ENCODE measurements around the gene PRRT1.
"Not testable (repeated sequence)": the region's sequence is repeated elsewhere in the genome, so short reads cannot be mapped to it uniquely, and the experiment has no call there.

Gene PRRT1

DNA sequence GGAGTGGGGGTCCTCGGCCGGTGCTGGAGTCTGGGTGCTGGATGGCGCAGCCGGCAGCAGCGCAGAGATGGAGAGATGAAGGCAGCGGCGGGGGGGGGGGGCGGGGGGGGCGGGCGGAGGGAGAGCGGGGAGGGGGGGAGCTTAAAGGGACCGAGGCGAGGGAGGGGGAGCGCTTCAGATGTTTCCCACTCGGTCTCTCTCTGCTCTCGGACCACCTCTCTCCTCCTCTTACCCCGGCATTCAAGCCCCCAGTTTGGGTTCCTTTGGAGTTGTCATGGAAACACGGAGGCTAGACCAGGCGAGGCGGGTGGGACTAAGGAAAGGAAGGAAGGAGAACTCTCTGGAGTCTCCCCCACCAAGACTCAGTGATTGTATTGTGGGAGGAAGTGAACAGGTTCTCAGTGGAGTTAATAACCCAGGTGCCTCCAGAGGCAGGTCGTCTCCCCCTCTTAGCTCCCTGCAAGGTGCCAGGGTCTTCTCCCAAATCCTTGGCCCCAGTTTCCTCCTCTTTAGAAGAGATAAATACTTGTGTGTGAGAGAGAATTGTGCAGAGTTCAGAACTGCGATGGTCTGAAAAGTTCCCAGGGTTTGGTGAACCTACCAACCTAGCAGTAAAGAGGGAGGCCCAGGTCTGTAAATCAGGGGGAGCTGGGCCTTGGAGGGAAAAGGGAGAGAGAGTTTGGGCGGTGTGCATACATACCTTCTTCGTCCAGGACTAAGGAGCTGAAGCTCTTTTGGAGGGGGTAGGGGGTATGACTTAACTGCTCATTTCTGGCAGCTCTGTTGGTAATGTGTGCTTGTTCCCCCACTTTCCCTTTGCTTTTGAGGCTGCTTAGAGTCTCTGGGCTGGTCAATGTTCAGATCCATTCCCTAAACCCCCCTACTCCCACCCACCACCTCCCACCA, at the start of gene PRRT1:
Gene PRRT1 (minus strand): TSS at position 77 of the 906 bp plus-strand sequence. CDS start 112 bp downstream, outside the sequence.
- peak; percentile 26 for DNase-seq

DNA sequence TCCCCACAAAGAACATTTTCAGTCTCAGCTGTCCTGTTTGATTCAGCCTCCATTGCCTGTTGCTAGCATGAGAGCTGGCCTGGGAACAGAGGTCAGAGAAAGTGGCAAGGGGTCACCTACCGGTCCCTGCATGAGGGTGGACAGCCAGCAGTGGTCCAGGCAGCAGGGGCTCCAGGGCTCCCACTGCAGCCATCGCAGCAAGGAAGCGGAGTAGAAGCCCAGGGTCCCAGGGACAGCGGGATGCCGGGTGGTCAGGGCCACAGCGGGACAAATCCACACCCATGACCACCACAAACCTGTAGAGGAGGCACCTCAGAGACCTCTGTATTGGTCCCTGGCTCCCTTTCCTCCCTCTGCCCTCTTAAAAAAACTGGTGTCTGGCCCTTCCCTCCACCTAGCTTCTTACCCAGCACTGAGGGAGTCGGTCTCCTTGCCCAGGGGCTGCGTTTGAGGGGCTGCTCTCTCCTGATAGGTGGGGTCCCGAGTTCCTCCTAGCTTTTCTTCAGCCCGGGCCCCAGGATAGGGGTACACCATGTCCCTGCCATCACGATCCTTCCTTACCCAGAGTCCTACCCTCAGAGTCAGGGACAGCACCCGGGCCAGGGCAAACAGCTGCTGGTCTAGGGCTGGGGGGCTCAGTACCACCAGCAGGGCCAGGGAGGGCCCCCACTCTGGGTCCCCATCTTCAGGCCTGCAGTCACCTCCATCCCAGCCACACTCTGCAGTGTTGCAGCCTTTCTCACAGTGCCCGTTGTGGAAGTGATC, 49.2 kb upstream of the PRRT1 start:
- no peak for DNase-seq

DNA sequence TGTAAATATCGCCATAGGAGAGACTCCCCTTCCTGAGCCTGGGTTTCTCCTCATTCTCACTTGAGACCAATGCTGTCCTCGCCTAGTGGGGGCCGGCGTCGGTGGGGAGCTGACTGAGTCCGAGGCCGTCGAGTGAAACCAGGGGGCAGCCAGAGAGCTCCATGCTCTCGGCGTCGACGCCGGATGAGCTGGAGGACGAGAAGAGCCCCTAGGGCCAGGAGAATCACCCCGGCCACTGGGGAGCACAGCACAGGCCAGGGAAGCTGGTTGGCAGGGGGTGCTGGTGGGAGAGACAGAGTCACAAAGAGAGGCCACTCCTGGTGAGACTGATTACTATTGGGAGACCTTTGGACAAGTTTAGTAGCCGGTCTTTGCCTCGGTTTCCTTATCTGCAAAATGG, 47.1 kb upstream of the PRRT1 start:
- no peak for DNase-seq

DNA sequence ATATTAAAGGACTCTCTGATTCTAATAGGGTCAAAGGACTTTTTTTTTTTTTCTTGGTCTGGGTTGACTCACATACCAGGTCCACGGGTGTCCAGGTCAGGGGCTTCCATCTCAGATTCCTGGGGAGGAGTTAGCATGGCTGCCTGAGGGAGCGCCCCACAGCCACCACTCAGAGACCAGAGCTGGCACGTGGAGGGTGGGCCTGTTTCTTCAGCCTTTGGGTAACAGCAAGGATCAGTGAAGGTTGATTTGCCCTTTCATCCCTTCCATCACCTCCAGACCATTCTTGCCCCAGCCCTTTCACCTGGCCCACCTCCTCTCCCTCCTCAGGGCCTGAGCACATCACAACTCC, 46.6 kb upstream of the PRRT1 start:
- DNase-seq: no peak

DNA sequence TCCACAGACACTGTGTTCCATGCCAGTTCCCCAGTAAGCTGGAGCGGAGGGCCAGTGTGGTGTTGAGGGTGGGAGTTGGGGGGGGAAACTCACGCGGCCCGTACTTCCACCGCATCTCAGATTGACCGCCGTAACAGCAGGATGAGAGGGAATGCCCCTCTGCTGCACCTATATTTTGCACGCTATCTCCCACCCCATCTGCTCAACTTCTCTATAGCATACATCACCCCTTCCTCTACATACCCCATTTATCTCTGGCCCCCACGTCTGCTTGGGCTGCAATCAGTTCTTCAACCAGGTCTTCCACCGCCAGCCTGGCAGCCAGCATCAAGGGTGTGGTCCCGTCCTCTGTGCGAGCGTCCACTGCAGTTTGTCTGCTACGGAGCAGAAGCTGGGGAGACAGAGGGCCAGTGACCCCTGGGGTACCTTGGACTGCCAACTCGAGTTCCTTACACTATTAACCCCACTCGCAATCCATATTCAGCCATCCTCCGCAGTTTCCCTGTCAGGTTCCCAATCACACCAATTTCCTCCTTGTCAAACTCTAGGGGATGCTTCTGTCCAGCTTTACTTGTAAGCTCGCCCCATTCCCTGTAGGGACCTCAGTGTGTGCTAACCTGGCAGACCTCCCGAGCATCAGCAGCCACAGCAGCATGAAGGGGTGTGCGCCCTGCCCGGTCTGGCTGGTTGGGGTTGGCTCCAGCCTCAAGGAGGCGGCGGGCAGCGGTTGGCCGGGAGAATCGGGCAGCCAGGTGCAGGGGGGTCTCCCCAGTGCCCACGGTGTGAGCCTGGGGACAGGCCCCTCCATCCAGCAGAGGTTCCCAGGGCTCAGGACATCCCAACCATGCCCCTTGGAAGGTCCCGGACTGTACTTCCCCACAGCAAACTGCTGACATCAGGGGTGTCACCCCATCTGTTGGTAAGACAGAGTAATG, 45.2 kb upstream of the PRRT1 start:
- DNase-seq: no peak

DNA sequence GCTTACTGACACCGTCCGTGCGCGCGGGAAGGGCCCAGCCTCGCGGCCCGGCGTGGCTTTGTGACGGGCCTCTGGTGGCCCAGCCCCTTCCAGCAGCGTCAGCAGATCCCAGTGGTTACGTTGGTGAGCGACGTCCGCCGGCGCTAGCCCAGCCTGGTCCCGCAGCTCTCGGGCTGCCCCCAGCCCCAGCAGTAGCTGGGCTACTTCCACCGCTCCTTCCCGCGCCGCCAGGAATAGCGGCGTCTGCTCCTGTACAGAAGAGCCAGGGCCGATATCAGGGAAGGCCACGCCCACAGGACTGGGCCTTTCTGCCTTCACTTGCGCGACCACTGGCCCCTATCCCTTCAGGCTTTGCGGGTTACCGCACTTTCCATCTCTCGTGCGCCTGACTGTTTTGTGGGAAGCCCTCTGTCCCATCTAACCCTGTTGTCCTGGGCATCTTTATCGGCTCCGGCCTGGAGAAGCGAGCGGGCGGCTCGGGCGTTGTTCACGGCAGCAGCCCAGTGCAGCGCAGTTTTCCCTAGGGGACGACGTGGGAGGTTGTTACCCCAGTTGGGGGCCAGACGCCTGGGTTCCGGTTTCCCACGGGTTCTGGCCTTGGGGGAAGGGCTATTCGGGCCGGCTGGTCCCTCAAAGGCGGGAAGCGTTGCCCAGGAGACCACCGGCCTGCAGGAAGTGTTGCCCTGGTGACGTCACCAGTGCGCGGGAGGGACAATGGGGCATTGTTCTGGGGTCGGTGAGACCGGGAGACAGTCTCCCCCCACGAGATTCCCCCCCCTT, 44.4 kb upstream of the PRRT1 start:
- peak; percentile 91 for DNase-seq

DNA sequence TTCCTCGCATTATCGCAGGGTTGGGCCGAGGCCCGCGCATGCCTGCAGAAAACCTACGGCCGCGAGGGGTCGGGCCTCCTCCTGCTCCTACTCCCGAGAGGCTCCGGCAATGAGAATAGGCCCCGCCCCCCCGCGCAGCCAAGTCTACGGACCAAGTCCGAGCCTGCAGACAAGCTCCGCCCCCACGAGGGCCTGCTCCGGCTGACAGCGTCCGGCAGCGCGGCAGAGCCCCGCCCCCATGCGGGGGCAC, 43.8 kb upstream of the PRRT1 start:
- peak; percentile 100 for DNase-seq

DNA sequence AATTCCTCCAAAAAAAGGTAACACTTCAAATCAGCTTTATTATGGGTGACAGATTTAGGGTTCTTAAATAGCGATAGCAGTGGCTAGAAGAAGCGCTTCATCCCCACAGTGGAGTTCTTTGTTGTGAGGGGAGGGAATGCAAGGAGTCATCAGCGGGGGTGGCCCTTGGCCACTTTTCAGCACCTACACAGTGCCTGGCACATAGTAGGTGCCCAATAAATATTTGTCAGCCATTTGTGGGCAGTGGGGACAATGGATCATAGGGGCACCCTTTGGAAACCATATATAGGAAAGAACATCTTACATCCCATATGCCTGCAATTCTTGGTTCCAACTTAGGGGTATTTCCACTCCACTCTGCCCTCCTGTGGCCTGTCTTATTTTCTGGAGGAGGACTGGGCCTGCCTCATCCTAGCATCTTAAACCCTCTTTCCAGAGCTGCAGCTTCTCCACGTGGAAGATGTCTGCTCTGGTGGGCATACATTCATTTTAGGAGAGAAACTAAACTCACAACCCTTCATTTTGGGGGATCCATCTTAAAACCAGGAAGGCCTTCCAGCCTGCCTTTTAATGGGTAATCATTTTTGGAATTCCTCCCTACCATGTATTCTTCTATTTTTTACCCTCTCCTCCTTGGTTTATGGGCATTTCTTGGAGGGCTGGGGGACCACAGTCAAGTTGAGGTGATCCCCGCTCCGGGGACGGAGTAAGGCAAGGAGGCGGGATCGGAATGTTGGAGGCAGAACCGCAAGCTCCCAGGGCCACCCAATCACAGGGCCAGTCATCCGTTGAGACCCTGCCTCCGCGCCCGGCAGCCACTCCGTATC, 43.3 kb upstream of the PRRT1 start:
- DNase-seq: peak; percentile 67

DNA sequence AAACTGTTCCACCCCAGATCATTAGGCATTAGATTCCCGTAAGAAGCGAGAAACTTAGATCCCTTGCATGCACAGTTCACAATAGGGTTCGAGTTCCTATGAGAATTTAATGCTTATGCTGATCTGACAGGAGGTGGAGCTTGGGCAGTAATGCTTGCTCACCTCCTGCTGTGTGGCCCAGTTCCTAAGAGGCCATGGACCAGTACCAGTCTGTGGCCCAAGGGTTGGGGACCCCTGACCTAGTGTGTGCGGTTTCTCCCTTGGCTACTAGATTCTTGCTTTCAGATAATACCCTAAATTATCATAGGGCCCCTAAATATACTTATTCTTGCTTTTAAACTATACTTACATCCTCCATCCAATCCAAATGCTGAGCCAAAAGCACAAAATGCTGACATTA, 42.6 kb upstream of the PRRT1 start:
- DNase-seq: no peak

DNA sequence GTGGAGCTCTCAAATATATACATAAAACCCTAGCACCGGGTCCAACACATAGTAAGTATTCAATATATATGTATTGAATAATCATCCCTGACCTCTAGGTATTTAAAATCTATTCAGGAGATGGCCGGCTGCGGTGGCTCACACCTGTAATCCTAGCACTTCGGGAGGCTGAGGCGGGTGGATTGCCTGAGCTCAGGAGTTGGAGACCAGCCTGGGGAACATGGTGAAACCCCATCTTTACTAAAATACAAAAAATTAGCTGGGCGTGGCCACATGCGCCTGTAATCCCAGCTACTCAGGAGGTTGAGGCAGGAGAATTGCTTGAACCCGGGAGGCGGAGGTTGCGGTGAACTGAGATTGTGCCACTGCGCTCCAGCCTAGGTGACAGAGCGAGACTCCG, 41.4 kb upstream of the PRRT1 start:
- DNase-seq: not testable (repeated sequence)

DNA sequence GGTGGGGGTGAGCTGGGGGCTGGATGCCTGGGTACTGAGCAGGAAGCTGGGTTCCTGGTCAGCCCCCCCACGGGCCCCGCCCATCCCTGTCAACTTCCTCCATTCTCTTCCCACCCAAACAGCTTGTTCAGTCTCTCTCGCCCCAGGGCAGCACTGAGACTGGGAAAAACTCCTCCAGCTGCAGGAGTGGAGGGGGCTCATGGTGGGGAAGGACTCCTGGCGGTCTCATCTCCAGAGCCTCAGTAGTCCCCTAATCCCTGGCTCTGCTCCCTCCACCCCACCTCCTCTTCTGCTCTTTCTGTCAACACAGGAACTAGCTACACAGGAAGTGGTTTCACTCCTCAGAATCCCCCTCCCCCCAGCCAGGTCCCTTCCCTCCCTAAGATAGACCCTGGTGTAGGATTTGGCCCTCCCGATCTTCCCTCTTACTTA, 40.9 kb upstream of the PRRT1 start, which contains the start of gene GPSM3:
Gene GPSM3 (minus strand): TSS at position 36 of the 432 bp plus-strand sequence. CDS start 130 bp downstream, outside the sequence.
- peak; percentile 76 for DNase-seq

DNA sequence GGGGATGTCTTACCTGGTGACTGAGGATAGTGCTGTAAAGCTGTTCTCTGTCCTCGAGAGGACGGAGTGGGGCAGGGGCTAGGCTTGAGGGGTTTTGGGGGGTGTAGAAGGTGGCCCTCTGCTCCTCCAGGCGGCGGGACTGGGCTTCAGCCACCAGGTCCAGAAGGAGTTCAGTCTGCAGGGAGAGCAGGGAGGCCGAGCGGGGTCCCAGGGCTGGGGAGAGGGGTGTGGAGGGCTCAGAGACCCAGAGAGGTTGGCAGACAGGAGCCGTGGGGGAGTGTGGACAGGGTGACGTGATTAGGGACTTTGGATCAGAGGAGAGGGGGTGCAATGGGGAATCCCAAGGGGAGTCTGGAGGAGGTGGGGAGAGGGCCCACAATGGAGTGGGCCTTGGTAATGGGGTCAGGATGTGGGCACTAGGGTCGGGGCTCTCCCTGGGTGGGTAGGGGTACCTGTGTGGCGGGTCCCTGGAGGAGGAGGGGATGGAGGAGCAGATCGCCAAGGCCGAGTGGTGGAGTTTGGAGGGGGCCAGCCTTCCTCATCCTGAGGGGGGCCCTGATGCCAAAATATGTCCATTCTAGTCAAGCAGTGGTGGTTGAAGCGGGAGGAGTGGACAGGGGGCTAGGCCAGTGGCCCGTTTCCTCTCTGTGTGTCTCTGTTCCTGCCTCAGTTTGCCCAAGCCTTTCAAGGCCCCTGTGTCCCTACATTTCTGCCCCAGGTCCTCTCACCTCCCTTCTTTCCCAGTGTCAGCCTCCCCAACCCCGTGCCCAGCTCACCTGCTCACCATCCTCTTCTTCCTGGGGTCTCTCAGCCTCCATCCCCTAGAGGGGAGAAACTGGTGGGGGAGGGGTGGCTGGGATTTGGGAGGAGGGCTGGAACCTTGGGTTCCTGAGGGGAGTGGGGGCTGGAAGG, 40.2 kb upstream of the PRRT1 start:
- DNase-seq: no peak

DNA sequence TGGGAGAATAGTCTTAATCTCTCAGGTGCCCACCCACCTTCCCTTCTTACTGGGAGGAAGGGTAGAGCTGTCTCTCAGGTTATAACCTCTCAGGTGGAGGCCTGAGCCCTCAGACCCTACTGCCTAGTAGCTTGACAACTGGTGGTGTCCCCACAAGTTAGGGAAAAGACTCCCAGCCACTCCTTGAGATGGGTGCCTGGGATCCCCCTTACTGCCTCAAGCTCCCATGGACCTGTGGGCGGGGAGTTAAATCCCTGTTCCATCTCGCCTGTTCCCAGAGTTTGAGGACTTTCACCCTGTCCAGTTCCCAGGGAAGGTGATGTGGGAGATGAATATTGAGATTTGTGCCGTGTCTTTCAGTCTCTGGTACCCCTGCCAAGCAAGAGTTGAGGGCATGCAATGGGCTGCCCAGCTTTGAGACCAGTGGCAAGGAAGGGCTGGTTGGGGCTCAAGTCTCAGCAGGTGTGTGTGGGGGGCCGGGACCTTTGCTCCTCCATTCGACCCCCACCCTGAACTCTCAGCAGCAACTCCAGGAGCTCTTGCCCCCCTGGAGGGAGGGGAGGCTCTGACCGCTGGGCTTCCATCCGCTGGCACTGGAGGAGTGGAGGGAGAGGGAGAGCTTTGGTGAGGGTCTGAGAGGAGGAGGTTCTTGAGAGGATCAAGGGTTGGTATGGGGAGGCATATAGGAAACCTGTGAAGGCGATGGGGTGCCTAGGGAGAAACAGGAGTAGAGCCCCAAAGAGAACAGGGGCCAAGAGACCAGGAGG, 39.4 kb upstream of the PRRT1 start:
- DNase-seq: no peak

DNA sequence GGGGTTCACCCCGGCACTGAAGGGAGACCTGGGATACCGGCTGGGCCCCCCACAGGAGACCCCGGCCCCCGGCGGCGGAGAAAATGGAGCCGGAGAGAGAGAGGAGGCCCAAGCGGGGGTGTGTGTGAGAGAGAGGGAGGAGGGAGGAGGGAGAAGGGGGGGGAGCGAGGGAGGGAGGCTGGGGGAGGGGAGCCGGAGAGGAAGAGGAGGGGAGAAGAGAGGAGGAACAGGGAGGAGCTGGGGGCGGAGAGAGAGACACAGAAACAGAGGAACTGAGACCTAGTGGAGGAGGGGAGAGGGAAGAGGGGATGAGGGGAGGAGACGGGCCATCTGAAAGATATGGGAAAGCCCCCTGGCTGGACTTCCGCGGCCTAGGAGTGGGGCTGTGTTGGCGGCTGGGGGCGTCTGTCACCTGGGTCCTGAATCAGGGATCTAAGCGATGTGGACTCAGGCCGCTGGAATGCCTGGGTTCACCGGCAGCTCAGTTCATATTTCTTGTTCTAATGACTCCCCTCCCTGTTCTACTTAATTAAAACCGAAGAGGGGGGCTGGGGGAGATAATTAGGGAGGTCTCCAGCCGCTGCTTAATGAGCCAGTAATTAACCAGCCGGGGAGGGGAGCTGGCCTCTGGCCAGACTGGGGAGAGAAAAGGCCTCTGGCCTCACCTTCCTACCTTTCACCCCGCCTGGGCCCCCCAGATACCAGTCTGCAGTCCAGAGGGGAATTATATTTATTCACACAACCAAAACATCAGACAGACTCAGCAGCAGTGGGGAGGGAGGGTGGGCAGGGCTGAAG, 38.5 kb upstream of the PRRT1 start, which contains the start of gene PBX2:
Gene PBX2 (minus strand): TSS at position 149 of the 798 bp plus-strand sequence. CDS start 287 bp downstream, outside the sequence.
- peak; percentile 95 for DNase-seq

DNA sequence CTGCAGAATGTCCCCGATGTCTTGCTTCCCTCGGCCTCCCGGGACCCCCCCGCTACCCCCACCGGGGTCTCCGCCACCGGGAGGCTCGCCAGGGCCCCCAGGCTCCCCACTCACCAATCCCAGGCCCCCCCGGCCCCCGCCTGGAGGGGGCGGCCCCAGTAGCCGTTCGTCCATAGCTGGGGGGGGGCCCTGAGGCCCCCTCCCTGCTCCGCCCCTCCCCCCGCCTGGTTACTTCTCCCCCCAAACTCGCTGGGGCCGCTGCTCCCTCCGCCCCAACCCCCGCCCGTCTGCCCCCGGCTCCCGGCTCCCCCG, 38.0 kb upstream of the PRRT1 start:
- no peak for DNase-seq

DNA sequence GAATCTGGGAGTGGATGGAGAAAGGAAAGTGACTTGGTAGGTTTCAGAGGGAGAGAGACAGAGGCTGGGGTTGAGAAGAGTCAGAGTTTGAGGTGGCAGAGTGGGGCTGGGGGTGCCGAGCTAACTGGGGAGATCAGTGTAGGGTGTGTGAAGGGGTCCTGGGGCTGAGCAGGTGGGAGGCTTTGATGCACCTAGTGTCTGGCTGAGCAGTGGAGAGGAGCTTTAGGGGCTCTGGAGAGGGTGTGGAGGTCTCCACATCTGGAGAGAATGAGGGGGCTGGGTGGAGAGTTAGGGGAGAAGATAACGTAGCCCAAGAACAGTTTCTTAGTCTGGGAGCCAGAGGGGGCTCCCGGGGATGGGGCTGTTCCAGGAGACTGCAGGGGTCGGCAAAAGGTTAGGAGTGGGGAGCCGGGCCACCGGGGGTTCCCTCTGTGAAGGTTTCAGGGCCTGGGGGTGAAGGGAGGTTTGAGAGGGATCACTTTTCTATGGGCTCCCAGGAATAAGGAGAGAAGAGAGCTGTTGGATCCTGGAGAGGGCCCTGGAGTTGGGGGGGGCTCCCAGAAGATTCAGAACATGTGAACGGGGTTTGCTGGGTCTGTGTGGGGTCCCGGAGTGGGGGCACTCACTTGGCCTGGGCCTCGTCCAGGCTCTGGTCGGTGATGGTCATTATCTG, 37.5 kb upstream of the PRRT1 start:
- DNase-seq: no peak

DNA sequence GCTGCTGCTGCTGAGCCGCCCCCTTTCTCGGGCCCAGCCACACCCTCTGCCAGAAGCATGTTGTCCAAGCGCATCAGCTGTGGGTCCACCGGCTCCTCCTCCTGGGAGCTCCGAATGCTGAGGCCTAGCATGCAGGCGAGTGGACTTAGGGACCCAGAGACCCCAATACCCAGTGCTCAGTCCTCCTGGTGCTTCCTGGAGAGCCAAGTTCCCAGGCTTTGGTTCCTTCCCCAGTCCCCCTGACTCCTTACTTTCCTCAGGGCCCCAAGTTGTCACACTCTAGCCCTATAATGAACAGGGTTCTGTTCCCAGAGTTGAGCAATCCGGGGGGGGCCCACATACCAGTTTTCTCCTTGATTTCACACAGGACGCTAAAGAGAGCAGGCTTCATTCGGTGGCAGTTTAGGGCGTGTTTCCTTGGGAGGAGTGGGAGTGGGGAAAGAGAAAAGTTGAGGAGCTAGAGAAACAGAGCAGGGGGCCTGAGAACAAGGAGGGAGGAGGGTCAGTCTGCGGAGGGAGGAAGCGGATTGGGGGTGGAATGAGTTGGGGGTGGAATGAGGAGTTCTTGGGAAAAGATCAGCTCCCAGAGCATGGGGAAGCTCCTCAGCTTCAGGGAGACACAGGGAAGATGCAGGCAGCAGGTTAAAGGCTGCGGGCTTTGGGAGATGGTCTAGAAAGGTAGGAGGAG, 36.8 kb upstream of the PRRT1 start:
- peak; percentile 42 for DNase-seq

All from fibroblast of skin of right biceps (primary cell).